HEK293T (cell line): ENCODE measurements around the gene CD247.

Source experiments
- CTBP1 ChIP-seq: fragments of 450-650 bp; IDR thresholded peaks from 2 replicates; pipeline ENCODE4 v1.6.1; 2016; ENCODE audit warnings: borderline replicate concordance
- FOXK2 ChIP-seq: fragments of 450-650 bp; IDR thresholded peaks from 2 replicates; pipeline ENCODE4 v1.6.1; 2016; ENCODE audit warnings: mild to moderate bottlenecking
- FOXM1 ChIP-seq: fragments of 450-650 bp; IDR thresholded peaks from 2 replicates; pipeline ENCODE4 v1.6.1; 2017; ENCODE audit warnings: mild to moderate bottlenecking, borderline replicate concordance
- HDGF ChIP-seq: fragments of 450-650 bp; IDR thresholded peaks from 2 replicates; pipeline ENCODE4 v1.6.1; 2017; ENCODE audit warnings: antibody characterized with exemption, borderline replicate concordance
- LEF1 ChIP-seq: fragments of 450-650 bp; IDR thresholded peaks from 2 replicates; pipeline ENCODE4 v1.6.1; 2017; ENCODE audit warnings: mild to moderate bottlenecking, borderline replicate concordance
- NFRKB ChIP-seq: fragments of 450-650 bp; IDR thresholded peaks from 2 replicates; pipeline ENCODE4 v1.6.1; 2016; ENCODE audit warnings: mild to moderate bottlenecking, moderate library complexity
- SP1 ChIP-seq: fragments of 450-650 bp; IDR thresholded peaks from 2 replicates; pipeline ENCODE4 v1.6.1; 2017
- SUZ12 ChIP-seq: fragments of 450-650 bp; IDR thresholded peaks from 2 replicates; pipeline ENCODE4 v1.6.1; 2016; ENCODE audit warnings: mild to moderate bottlenecking
- ZNF384 ChIP-seq: fragments of 450-650 bp; IDR thresholded peaks from 2 replicates; pipeline ENCODE4 v1.6.1; 2016

GRCh38 chr1:167488786-167489185 lies 29.5 kb downstream of the CD247 start:
- TF ChIP-seq ZNF384: no peak
- no peak for TF ChIP-seq SUZ12
- TF ChIP-seq LEF1: no peak
- no peak for TF ChIP-seq HDGF
- TF ChIP-seq FOXM1: no peak
- TF ChIP-seq NFRKB: no peak
- TF ChIP-seq FOXK2: no peak
- no peak for TF ChIP-seq CTBP1
- TF ChIP-seq SP1: no peak
